Measurements from ENCODE around the gene DUOXA1.

The DUOXA1 gene

DNA sequence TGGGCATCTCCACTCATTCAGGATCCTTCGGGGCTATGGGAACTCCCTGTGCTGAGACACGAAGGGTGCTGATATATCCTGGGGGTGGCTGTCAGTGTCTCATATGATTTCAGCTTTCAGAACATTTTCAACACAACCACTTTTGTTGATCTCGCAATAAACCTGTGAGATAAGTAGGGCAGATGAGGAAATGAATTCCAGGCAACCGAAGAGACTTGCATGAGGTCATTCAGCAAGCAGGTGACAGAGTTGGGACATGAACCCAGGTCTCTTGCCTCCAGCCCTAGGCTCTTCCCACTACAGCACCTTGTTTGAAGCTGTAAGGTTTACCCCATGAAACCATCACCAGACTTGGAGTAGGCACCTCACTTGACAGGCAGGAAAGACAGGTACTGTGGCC is 16.7 kb upstream of the DUOXA1 start:
- POLR2A ChIA-PET, result no interaction called here
- 100% methylated on average over 2 of the region's 4 CpGs for WGBS (ENCODE audit: insufficient coverage)
- Histone ChIP-seq H3K9me3 (ENCODE audit: control extremely low read depth in 1 of 5, control insufficient read depth in 4 of 5, insufficient read depth in 2 of 5, low read depth in 1 of 5, low read length in 4 of 5) (no peaks in the 10 kb centered on the region), H3K4me3 (ENCODE audit: control insufficient read depth in 1 of 7, extremely low read depth in 1 of 7, insufficient read depth in 4 of 7, low read depth in 2 of 7, low read length in 6 of 7) (no peak overlapping the region), H3K27me3 (replicated peaks in 2 of 5; ENCODE audit: control insufficient read depth in 4 of 5, insufficient read depth in 5 of 5, low read length in 4 of 5) (peaks cover 0 to 5% (median 0%) of the 10 kb centered on the region in 5 experiments), H3K4me1 (ENCODE audit: control extremely low read depth in 1 of 4, control insufficient read depth in 4 of 4, insufficient read depth in 4 of 4, low read length in 3 of 4) (peaks cover 0 to 6% (median 4%) of the 10 kb centered on the region in 4 experiments), H3K27ac (ENCODE audit: insufficient read depth in 1 of 2, low read depth in 1 of 2, low read length in 2 of 2, poor library complexity in 1 of 2, severe bottlenecking in 2 of 2) (no peak overlapping the region), H3K36me3 (ENCODE audit: control insufficient read depth in 4 of 4, insufficient read depth in 4 of 4, low read length in 3 of 4) (no peaks in the 10 kb centered on the region)
- CTCF ChIA-PET, result interaction anchor here (0.8 to 2.3 kb wide), 5 partner anchors 11 to 21 kb away, joined by 3 to 9 read pairs (median 4); partner anchors contain the start of genes DUOX1 and DUOXA1
- no peak for DNase-seq

DNA sequence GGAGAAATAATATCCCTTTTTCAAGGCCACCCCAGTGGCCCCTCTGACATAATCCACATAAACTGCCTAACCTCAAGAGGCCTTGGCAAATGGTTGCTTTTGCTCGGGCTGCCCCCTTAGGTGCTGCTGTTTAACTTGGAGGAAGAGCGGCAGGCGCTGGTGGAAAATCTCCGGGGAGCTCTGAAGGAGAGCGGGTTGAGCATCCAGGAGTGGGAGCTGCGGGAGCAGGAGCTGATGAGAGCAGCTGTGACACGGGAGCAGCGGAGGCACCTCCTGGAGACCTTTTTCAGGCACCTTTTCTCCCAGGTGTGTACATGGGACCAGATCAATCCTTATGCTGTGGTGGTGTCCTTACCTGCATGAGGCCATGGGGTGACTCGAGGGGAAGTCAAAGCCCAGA is 15.1 kb upstream of the DUOXA1 start:
- Histone ChIP-seq H3K27me3 (replicated peaks in 2 of 5; ENCODE audit: control insufficient read depth in 4 of 5, insufficient read depth in 5 of 5, low read length in 4 of 5) (peaks cover 0 to 5% (median 0%) of the 10 kb centered on the region in 5 experiments), H3K36me3 (ENCODE audit: control insufficient read depth in 4 of 4, insufficient read depth in 4 of 4, low read length in 3 of 4) (no peaks in the 10 kb centered on the region), H3K27ac (ENCODE audit: insufficient read depth in 1 of 2, low read depth in 1 of 2, low read length in 2 of 2, poor library complexity in 1 of 2, severe bottlenecking in 2 of 2) (no peak overlapping the region), H3K9me3 (ENCODE audit: control extremely low read depth in 1 of 5, control insufficient read depth in 4 of 5, insufficient read depth in 2 of 5, low read depth in 1 of 5, low read length in 4 of 5) (no peaks in the 10 kb centered on the region), H3K4me3 (ENCODE audit: control insufficient read depth in 1 of 7, extremely low read depth in 1 of 7, insufficient read depth in 4 of 7, low read depth in 2 of 7, low read length in 6 of 7) (no peak overlapping the region), H3K4me1 (ENCODE audit: control extremely low read depth in 1 of 4, control insufficient read depth in 4 of 4, insufficient read depth in 4 of 4, low read length in 3 of 4) (peaks cover 0 to 6% (median 4%) of the 10 kb centered on the region in 4 experiments)
- ChIA-PET CTCF (interaction anchor here (2.3 kb wide), 1 partner anchor 20 kb away, joined by 8 read pairs; no protein-coding TSS in a partner anchor), POLR2A (no interaction called here)
- WGBS (ENCODE audit: insufficient coverage), result 97% methylated on average over 7 of the region's 9 CpGs
- no peak for DNase-seq

DNA sequence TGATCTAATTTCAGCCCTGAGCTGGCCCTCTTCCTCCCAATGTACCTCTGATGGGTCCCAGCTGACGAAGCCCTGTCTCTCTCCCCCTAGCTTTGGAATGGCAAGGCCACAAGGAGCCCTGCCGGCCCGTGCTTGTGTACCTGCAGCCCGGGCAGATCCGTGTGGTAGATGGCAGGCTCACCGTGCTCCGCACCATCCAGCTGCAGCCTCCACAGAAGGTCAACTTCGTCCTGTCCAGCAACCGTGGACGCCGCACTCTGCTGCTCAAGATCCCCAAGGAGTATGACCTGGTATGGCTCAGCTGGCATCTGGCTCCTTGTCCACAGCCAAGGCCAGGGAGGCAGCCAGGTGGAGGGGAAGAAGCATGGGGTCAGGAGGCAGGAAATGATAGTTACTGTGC is 14.3 kb upstream of the DUOXA1 start:
- Histone ChIP-seq H3K27me3 (replicated peaks in 2 of 5; ENCODE audit: control insufficient read depth in 4 of 5, insufficient read depth in 5 of 5, low read length in 4 of 5) (peaks cover 0 to 5% (median 0%) of the 10 kb centered on the region in 5 experiments), H3K27ac (ENCODE audit: insufficient read depth in 1 of 2, low read depth in 1 of 2, low read length in 2 of 2, poor library complexity in 1 of 2, severe bottlenecking in 2 of 2) (no peak overlapping the region), H3K36me3 (ENCODE audit: control insufficient read depth in 4 of 4, insufficient read depth in 4 of 4, low read length in 3 of 4) (no peaks in the 10 kb centered on the region), H3K9me3 (ENCODE audit: control extremely low read depth in 1 of 5, control insufficient read depth in 4 of 5, insufficient read depth in 2 of 5, low read depth in 1 of 5, low read length in 4 of 5) (no peaks in the 10 kb centered on the region), H3K4me3 (ENCODE audit: control insufficient read depth in 1 of 7, extremely low read depth in 1 of 7, insufficient read depth in 4 of 7, low read depth in 2 of 7, low read length in 6 of 7) (no peak overlapping the region), H3K4me1 (ENCODE audit: control extremely low read depth in 1 of 4, control insufficient read depth in 4 of 4, insufficient read depth in 4 of 4, low read length in 3 of 4) (peaks cover 0 to 5% (median 4%) of the 10 kb centered on the region in 4 experiments)
- no peak for DNase-seq
- ChIA-PET POLR2A (no interaction called here), CTCF (interaction anchor here (1.1 kb wide), 1 partner anchor 20 kb away, joined by 4 read pairs; no protein-coding TSS in a partner anchor)
- WGBS (ENCODE audit: insufficient coverage), result 96% methylated on average over 11 of the region's 11 CpGs

DNA sequence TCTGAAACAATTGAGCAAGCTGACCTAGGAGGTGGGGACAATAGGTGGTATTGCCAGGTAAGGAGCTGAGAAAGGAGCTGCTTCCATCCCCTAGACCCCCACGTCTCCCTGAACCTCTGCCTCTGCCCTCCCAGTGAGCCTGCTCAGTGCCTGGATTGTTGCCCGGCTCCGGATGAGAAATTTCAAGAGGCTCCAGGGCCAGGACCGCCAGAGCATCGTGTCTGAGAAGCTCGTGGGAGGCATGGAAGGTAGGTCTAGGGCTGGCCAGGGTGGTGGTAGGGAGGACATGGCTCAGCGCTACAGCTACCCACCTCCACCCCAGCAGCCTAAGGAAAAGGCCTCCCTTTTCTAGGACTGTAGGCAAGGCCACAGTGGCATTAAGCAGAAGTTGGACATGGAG is 13.4 kb upstream of the DUOXA1 start:
- Histone ChIP-seq H3K27ac (ENCODE audit: insufficient read depth in 1 of 2, low read depth in 1 of 2, low read length in 2 of 2, poor library complexity in 1 of 2, severe bottlenecking in 2 of 2) (no peak overlapping the region), H3K36me3 (ENCODE audit: control insufficient read depth in 4 of 4, insufficient read depth in 4 of 4, low read length in 3 of 4) (no peaks in the 10 kb centered on the region), H3K27me3 (replicated peaks in 2 of 5; ENCODE audit: control insufficient read depth in 4 of 5, insufficient read depth in 5 of 5, low read length in 4 of 5) (peaks cover 0 to 9% (median 3%) of the 10 kb centered on the region in 5 experiments), H3K4me3 (ENCODE audit: control insufficient read depth in 1 of 7, extremely low read depth in 1 of 7, insufficient read depth in 4 of 7, low read depth in 2 of 7, low read length in 6 of 7) (no peak overlapping the region), H3K4me1 (ENCODE audit: control extremely low read depth in 1 of 4, control insufficient read depth in 4 of 4, insufficient read depth in 4 of 4, low read length in 3 of 4) (no peaks in the 10 kb centered on the region), H3K9me3 (ENCODE audit: control extremely low read depth in 1 of 5, control insufficient read depth in 4 of 5, insufficient read depth in 2 of 5, low read depth in 1 of 5, low read length in 4 of 5) (no peaks in the 10 kb centered on the region)
- POLR2A ChIA-PET, result no interaction called here
- WGBS (ENCODE audit: insufficient coverage), result 94% methylated on average over 5 of the region's 7 CpGs
- CTCF ChIA-PET, result interaction anchor here (2.5 kb wide), 1 partner anchor 25 kb away, joined by 7 read pairs; no protein-coding TSS in a partner anchor
- no peak for DNase-seq

DNA sequence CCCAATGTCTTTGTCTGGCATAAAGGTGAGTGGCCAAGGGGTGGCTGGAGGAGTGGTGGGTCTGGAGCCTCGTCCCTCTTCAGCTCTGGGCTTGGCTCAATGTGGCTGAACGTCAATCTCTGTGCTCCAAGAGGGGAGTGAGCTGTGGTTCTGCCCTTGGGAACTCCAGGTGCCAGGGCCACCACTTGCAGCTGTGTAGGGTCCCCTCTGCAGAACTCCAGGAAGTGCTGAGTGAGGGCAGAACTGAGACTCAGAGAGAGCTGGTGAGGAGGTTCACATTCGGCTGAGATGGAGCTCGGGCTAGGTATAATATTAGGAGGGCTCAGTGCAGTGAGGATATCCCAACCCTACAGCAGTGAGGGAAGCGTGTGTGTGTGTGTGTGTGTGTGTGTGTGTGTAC is 11.7 kb upstream of the DUOXA1 start:
- no peak for DNase-seq
- ChIA-PET POLR2A (no interaction called here), CTCF (interaction anchor here (1.0 to 2.5 kb wide), 5 partner anchors 11 to 23 kb away, joined by 3 to 7 read pairs (median 5); no protein-coding TSS in a partner anchor)
- H3K27me3 ChIP-seq (replicated peaks in 2 of 5; ENCODE audit: control insufficient read depth in 4 of 5, insufficient read depth in 5 of 5, low read length in 4 of 5), result peaks cover 0 to 16% (median 10%) of the 10 kb centered on the region in 5 experiments
- WGBS (ENCODE audit: insufficient coverage), result 94% methylated on average over 2 of the region's 5 CpGs
- H3K36me3 ChIP-seq (ENCODE audit: control insufficient read depth in 4 of 4, insufficient read depth in 4 of 4, low read length in 3 of 4), result no peaks in the 10 kb centered on the region
- no peak overlapping the region for H3K4me3 ChIP-seq (ENCODE audit: control insufficient read depth in 1 of 7, extremely low read depth in 1 of 7, insufficient read depth in 4 of 7, low read depth in 2 of 7, low read length in 6 of 7)
- H3K4me1 ChIP-seq (ENCODE audit: control extremely low read depth in 1 of 4, control insufficient read depth in 4 of 4, insufficient read depth in 4 of 4, low read length in 3 of 4), result no peaks in the 10 kb centered on the region
- no peaks in the 10 kb centered on the region for H3K9me3 ChIP-seq (ENCODE audit: control extremely low read depth in 1 of 5, control insufficient read depth in 4 of 5, insufficient read depth in 2 of 5, low read depth in 1 of 5, low read length in 4 of 5)
- no peak overlapping the region for H3K27ac ChIP-seq (ENCODE audit: insufficient read depth in 1 of 2, low read depth in 1 of 2, low read length in 2 of 2, poor library complexity in 1 of 2, severe bottlenecking in 2 of 2)

DNA sequence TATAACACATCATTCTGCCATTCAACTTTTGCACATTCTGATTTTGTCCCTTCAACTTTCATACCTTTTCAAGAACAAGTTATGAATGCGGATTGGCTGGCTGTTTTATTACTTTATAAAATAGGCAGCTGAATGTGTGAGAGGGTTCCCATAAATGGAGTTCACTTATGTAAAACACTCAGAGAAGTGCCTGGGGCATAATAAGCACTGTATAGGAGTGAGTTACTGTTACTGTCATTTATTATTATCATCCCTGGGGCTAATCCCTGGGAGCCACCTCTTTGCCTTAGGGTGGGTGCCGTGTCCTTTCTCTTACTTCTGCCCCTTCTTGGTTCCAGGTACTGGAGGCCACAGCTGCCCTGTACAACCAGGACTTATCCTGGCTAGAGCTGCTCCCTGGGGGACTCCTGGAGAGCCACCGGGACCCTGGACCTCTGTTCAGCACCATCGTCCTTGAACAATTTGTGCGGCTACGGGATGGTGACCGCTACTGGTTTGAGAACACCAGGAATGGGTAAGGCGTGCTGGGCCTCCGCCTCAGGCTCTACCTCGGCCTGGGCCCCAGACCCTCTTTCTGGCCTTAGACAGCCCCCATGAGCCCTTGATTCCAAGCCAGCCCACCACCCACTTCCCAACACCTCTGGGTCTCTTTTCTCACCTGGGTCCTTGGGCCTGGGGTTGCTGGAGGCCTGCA is 11.0 kb upstream of the DUOXA1 start:
- no peak for DNase-seq
- Histone ChIP-seq H3K4me3 (ENCODE audit: control insufficient read depth in 1 of 7, extremely low read depth in 1 of 7, insufficient read depth in 4 of 7, low read depth in 2 of 7, low read length in 6 of 7) (no peak overlapping the region), H3K27ac (ENCODE audit: insufficient read depth in 1 of 2, low read depth in 1 of 2, low read length in 2 of 2, poor library complexity in 1 of 2, severe bottlenecking in 2 of 2) (no peak overlapping the region), H3K27me3 (replicated peaks in 2 of 5; ENCODE audit: control insufficient read depth in 4 of 5, insufficient read depth in 5 of 5, low read length in 4 of 5) (peaks cover 0 to 22% (median 10%) of the 10 kb centered on the region in 5 experiments), H3K4me1 (ENCODE audit: control extremely low read depth in 1 of 4, control insufficient read depth in 4 of 4, insufficient read depth in 4 of 4, low read length in 3 of 4) (no peaks in the 10 kb centered on the region), H3K9me3 (ENCODE audit: control extremely low read depth in 1 of 5, control insufficient read depth in 4 of 5, insufficient read depth in 2 of 5, low read depth in 1 of 5, low read length in 4 of 5) (no peaks in the 10 kb centered on the region), H3K36me3 (ENCODE audit: control insufficient read depth in 4 of 4, insufficient read depth in 4 of 4, low read length in 3 of 4) (no peaks in the 10 kb centered on the region)
- ChIA-PET POLR2A (no interaction called here), CTCF (interaction anchor here (1.0 to 2.5 kb wide), 4 partner anchors 10 to 22 kb away, joined by 3 to 7 read pairs (median 5); no protein-coding TSS in a partner anchor)
- WGBS (ENCODE audit: insufficient coverage), result 96% methylated on average over 9 of the region's 10 CpGs

DNA sequence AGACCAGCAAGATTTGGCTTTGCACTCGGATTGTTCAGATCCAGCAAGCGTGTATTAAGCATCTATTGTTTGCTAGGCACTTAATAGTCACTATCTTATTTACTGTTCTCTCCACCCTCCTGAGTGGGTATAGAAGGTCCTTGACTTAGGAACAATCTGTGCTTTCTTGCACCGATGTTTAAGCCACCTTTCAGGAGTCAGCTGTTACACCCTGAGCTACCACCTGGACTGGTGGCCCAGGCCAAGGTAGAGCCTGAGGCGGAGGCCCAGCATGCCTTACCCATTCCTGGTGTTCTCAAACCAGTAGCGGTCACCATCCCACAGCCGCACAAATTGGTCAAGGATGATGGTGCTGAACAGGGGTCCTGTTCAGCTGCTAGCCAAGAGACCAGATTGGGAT is 10.1 kb upstream of the DUOXA1 start:
- Histone ChIP-seq H3K4me3 (ENCODE audit: control insufficient read depth in 1 of 7, extremely low read depth in 1 of 7, insufficient read depth in 4 of 7, low read depth in 2 of 7, low read length in 6 of 7) (no peak overlapping the region), H3K4me1 (ENCODE audit: control extremely low read depth in 1 of 4, control insufficient read depth in 4 of 4, insufficient read depth in 4 of 4, low read length in 3 of 4) (peaks cover 0 to 6% (median 3%) of the 10 kb centered on the region in 4 experiments), H3K27me3 (replicated peaks in 2 of 5; ENCODE audit: control insufficient read depth in 4 of 5, insufficient read depth in 5 of 5, low read length in 4 of 5) (peaks cover 0 to 29% (median 12%) of the 10 kb centered on the region in 5 experiments), H3K36me3 (ENCODE audit: control insufficient read depth in 4 of 4, insufficient read depth in 4 of 4, low read length in 3 of 4) (no peaks in the 10 kb centered on the region), H3K27ac (ENCODE audit: insufficient read depth in 1 of 2, low read depth in 1 of 2, low read length in 2 of 2, poor library complexity in 1 of 2, severe bottlenecking in 2 of 2) (no peak overlapping the region), H3K9me3 (ENCODE audit: control extremely low read depth in 1 of 5, control insufficient read depth in 4 of 5, insufficient read depth in 2 of 5, low read depth in 1 of 5, low read length in 4 of 5) (no peaks in the 10 kb centered on the region)
- CTCF ChIA-PET, result interaction anchor here (1.3 to 1.6 kb wide), 3 partner anchors 15 to 23 kb away, joined by 4 to 6 read pairs (median 5); no protein-coding TSS in a partner anchor
- POLR2A ChIA-PET, result no interaction called here
- DNase-seq, result no peak
- WGBS (ENCODE audit: insufficient coverage), result 93% methylated on average over 6 of the region's 6 CpGs
